Skeletal muscle satellite cell (primary cell): ENCODE data around the gene RASSF4.

Experiments used
- H3K27me3 ChIP-seq: 2 replicates; pipeline ENCODE4 v1.7.0; 2013; ENCODE audit warnings: low read length; ENCODE audit not compliant: control insufficient read depth, insufficient read depth
- H3K36me3 ChIP-seq: 2 replicates; pipeline ENCODE4 v1.7.0; 2013; ENCODE audit warnings: mild to moderate bottlenecking, control low read depth, low read length; ENCODE audit not compliant: insufficient read depth
- H3K4me1 ChIP-seq: 2 replicates; pipeline ENCODE4 v1.7.0; 2013; ENCODE audit warnings: low read length; ENCODE audit not compliant: control insufficient read depth, insufficient read depth
- H3K4me2 ChIP-seq: 2 replicates; pipeline ENCODE4 v1.7.0; 2013; ENCODE audit warnings: mild to moderate bottlenecking, low read length
- H3K4me3 ChIP-seq: 2 replicates; pipeline ENCODE4 v1.7.0; 2013; ENCODE audit warnings: low read length
- H3K9ac ChIP-seq: 2 replicates; pipeline ENCODE4 v1.7.0; 2013; ENCODE audit warnings: mild to moderate bottlenecking, low read depth, low read length, moderate library complexity
- H3K9me3 ChIP-seq: replicated peaks from 2 replicates; pipeline ENCODE4 v1.7.0; 2013; ENCODE audit warnings: mild to moderate bottlenecking, control low read depth, low read length

RASSF4 gene

GRCh38 chr10:44929356-44930255 is 30.0 kb upstream of the RASSF4 start:
- H3K27me3 ChIP-seq, result peaks cover 30% of the 10 kb centered on the region

DNA sequence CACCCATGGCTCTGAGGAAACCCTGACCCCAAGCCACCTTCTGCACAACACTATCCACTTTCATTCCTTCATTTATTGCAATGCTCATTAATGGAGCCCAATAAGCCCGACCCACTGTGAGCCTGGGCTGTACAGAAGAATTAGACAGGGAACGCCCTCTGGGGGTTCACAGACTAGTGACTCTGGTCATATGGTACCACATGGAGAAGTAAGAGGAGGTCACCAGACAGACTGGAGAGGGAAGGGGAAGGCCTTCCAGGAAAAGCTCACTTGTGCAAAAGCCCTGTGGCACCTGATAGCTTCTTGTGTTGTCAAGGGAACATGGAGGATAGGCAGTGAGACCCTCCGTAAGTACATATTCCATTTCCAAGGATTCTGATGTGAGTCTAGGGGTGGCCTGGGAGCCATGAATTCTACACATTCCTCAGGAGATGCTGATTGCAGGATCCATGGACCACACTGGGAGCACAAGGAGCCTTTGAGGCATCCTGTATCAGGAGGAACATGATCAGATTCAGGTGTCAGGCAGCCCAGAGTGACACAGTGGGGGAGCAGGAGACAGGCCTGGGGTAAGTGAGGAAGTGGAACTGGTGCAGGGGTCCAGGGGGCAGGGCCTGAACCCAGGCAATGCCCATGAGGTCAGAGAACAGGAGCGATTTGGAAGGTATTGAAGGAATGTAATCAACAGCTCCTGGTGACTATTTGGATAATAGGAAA is 28.5 kb upstream of the RASSF4 start:
- H3K9ac ChIP-seq, result no peak overlapping the region
- H3K9me3 ChIP-seq, result no peaks in the 10 kb centered on the region
- no peaks in the 10 kb centered on the region for H3K36me3 ChIP-seq
- peaks cover 29% of the 10 kb centered on the region for H3K27me3 ChIP-seq
- H3K4me1 ChIP-seq, result peaks cover 5% of the 10 kb centered on the region
- no peak overlapping the region for H3K4me2 ChIP-seq
- no peak overlapping the region for H3K4me3 ChIP-seq

More at GRCh38 chr10:44929356-44930255, 30.0 kb upstream of the RASSF4 start:
- H3K4me1 ChIP-seq, result no peaks in the 10 kb centered on the region
- no peak overlapping the region for H3K9ac ChIP-seq
- no peak overlapping the region for H3K4me3 ChIP-seq
- no peaks in the 10 kb centered on the region for H3K9me3 ChIP-seq
- H3K4me2 ChIP-seq, result no peak overlapping the region
- no peaks in the 10 kb centered on the region for H3K36me3 ChIP-seq

DNA sequence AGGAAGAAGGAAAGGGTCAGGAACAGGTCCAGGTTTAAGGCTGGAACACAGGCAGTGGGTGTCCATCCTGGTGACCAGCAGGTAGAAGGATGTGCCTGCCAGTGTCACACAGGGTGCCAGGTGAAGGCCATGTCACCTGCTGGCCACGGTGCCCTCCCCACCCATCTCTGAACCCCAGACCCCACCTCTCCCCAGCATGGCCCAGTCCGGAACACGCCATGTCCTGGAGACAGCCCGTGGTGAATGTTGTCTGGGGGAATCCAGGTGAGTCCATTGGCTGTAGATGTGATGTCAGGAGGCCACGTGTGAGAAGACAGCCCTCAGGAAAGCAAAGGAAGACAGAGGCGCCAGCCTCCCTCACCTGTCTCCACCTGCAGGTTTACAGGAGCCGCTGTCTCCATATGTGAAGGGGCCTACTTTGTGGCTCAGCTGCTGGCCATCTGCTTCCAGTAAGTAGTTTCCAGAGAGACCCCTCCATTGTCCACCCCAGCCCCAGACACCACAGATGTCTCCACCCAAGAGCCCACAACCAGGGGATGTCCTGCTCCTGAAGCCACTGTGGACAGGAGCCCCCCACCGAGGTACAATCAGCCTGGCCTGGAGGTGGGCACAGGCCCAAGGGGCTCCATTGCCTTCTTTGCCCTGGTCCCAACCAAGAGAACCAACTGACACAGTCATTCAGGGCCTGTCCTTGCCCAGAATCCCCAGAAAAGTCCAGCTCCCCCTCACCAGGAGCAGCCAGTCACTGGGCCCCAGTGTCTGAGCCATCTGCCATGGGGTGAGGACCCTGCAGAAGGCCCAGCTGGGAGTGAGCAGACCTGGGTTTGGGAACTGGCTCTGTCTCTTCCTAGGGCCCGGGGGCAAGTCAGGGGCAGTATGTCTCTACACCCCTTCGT is 27.7 kb upstream of the RASSF4 start:
- peaks cover 25% of the 10 kb centered on the region for H3K27me3 ChIP-seq
- H3K4me3 ChIP-seq, result no peak overlapping the region
- no peak overlapping the region for H3K9ac ChIP-seq
- no peaks in the 10 kb centered on the region for H3K9me3 ChIP-seq
- no peak overlapping the region for H3K4me2 ChIP-seq
- H3K4me1 ChIP-seq, result peaks cover 5% of the 10 kb centered on the region
- no peaks in the 10 kb centered on the region for H3K36me3 ChIP-seq

- peaks cover 5% of the 10 kb centered on the region for H3K4me1 ChIP-seq
- no peaks in the 10 kb centered on the region for H3K9me3 ChIP-seq
- no peak overlapping the region for H3K4me3 ChIP-seq
- H3K9ac ChIP-seq, result no peak overlapping the region
- H3K36me3 ChIP-seq, result no peaks in the 10 kb centered on the region
- H3K27me3 ChIP-seq, result peaks cover 18% of the 10 kb centered on the region
- no peak overlapping the region for H3K4me2 ChIP-seq
These were observed 26.8 kb upstream of the RASSF4 start for GRCh38 chr10:44932517-44933450.

- Histone ChIP-seq H3K4me3 (no peak overlapping the region), H3K9ac (no peak overlapping the region), H3K9me3 (no peaks in the 10 kb centered on the region), H3K36me3 (no peaks in the 10 kb centered on the region), H3K4me2 (no peak overlapping the region), H3K4me1 (peaks cover 5% of the 10 kb centered on the region), H3K27me3 (peaks cover 15% of the 10 kb centered on the region)
These were observed 25.9 kb upstream of the RASSF4 start for GRCh38 chr10:44933451-44934321.

DNA sequence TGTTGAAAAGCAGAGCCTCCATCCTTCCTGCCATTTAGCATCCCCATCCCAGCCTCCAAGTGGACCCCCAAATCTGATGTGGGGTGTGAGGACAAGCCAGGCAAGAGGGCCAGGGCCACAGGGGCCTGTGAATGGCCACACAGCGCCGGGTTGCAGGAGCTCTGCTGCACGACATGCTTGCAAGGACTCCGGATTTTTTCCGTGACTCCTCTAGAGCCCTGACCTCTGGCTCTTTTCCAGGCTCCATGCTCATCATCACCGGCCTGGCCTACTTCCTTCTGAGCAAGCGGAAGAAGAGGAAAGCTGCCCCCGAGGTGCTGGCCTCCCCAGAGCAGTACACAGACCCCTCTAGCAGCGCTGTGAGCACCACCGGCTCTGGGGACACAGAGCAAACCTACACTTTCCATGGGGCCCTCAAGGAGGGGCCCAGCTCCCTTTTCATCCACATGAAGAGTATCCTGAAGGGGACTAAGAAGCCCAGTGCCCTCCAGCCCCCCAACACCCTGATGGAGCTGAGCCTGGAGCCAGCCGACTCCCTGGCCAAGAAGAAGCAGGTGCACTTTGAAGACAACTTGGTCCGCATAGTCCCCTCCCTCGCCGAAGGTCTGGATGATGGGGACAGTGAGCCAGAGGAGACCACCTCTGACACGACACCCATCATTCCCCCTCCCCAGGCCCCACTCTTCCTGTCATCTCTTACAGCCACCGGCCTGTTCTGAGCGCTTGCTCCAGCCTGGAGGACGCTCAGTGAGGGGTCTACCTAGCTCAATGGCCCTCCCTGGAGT is 25.0 kb upstream of the RASSF4 start:
- Histone ChIP-seq H3K36me3 (no peaks in the 10 kb centered on the region), H3K9me3 (no peaks in the 10 kb centered on the region), H3K4me3 (no peak overlapping the region), H3K4me2 (no peak overlapping the region), H3K9ac (no peak overlapping the region), H3K27me3 (peaks cover 6% of the 10 kb centered on the region), H3K4me1 (peaks cover 5% of the 10 kb centered on the region)

- Histone ChIP-seq H3K9me3 (no peaks in the 10 kb centered on the region), H3K36me3 (no peaks in the 10 kb centered on the region), H3K4me1 (peaks cover 5% of the 10 kb centered on the region), H3K4me2 (no peak overlapping the region), H3K9ac (no peak overlapping the region), H3K27me3 (no peaks in the 10 kb centered on the region), H3K4me3 (no peak overlapping the region)
These were observed 24.2 kb upstream of the RASSF4 start for GRCh38 chr10:44935201-44935965.

- no peak overlapping the region for H3K4me3 ChIP-seq
- H3K9me3 ChIP-seq, result no peaks in the 10 kb centered on the region
- H3K9ac ChIP-seq, result no peak overlapping the region
- no peaks in the 10 kb centered on the region for H3K36me3 ChIP-seq
- H3K4me2 ChIP-seq, result no peak overlapping the region
- H3K27me3 ChIP-seq, result no peaks in the 10 kb centered on the region
- peaks cover 5% of the 10 kb centered on the region for H3K4me1 ChIP-seq
These were observed 23.7 kb upstream of the RASSF4 start for GRCh38 chr10:44935966-44936295.

DNA sequence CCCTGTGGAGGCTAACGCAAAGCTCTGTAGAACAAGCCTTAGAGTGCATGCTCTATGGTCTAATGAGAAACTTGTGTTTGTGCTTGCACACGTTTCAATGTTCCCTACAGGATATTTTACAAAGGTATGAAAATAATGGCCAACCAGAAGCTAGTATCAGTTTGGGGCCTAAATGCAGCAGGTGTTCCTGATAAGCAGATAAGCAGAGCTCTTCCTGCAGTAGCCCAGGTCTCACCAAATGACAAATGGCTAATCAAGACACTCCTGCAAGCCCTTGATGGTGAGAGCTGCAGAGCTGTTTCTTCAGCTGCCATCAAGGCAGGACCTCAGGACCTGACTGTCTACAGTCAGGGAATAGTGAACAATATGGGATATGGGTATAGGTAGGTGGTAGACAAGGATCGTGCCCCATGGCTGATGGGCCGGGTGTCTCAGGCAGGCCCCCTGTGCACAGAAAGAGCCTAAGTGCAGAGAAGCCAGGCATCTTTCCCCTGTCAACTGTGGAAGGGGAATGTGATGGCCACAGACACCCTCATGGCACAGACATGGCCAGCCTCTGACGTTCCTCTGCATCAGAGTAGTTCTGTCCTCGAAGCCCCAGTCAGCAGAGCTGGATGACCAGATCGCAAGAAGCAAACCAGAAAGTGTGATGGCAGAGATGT is 23.2 kb upstream of the RASSF4 start:
- peaks cover 5% of the 10 kb centered on the region for H3K4me1 ChIP-seq
- no peak overlapping the region for H3K4me3 ChIP-seq
- H3K9me3 ChIP-seq, result no peaks in the 10 kb centered on the region
- H3K9ac ChIP-seq, result no peak overlapping the region
- H3K27me3 ChIP-seq, result no peaks in the 10 kb centered on the region
- no peak overlapping the region for H3K4me2 ChIP-seq
- H3K36me3 ChIP-seq, result no peaks in the 10 kb centered on the region
